ENCODE data around the gene DNAJB14.

The DNAJB14 gene

GRCh38 chr4:99950913-99951254 lies 4.5 kb upstream of the DNAJB14 start:
- H3K4me2 ChIP-seq (ENCODE audit: low read length) = peak overlapping the region; percentile 97
- no peak for TF ChIP-seq CTCF (IDR thresholded peaks at IDR 0.05)
- no peaks in the 10 kb centered on the region for H3K9me3 ChIP-seq (ENCODE audit: control insufficient read depth, low read length)
- H3K27me3 ChIP-seq (ENCODE audit: control insufficient read depth, insufficient read depth, low read length) = no peaks in the 10 kb centered on the region
- H3K4me3 ChIP-seq (ENCODE audit: low read depth, low read length) = peak overlapping the region; percentile 68
- peak overlapping the region; percentile 84 for H2AFZ ChIP-seq
- peak overlapping the region; percentile 46 for H3K27ac ChIP-seq
- H3K79me2 ChIP-seq = no peaks in the 10 kb centered on the region
- H3K4me1 ChIP-seq = no peaks in the 10 kb centered on the region
- no peak overlapping the region for H3K9ac ChIP-seq
- no peaks in the 10 kb centered on the region for H3K36me3 ChIP-seq (ENCODE audit: control insufficient read depth, insufficient read depth, low read length)

- Histone ChIP-seq H3K4me3 (ENCODE audit: low read depth, low read length) (peak within 1 kb of the TSS; percentile 74), H3K9ac (no peak within 1 kb of the TSS), H3K27ac (peak within 1 kb of the TSS; percentile 81), H3K4me2 (ENCODE audit: low read length) (peak within 1 kb of the TSS; percentile 97), H3K27me3 (ENCODE audit: control insufficient read depth, insufficient read depth, low read length) (no peaks in the 10 kb centered on the region), H3K36me3 (ENCODE audit: control insufficient read depth, insufficient read depth, low read length) (no peaks in the 10 kb centered on the region), H3K4me1 (peaks cover 5% of the 10 kb centered on the region), H3K9me3 (ENCODE audit: control insufficient read depth, low read length) (no peaks in the 10 kb centered on the region), H2AFZ (peak within 1 kb of the TSS; percentile 84), H3K79me2 (no peaks in the 10 kb centered on the region)
- no peak for TF ChIP-seq CTCF (IDR thresholded peaks at IDR 0.05)
These were observed 3.8 kb upstream of the DNAJB14 start, which contains the start of gene H2AZ1 for GRCh38 chr4:99949999-99950912. H2AZ1 (minus strand) TSS chr4:99950275; CDS start chr4:99950170, 105 bp downstream.

GRCh38 chr4:99949034-99949998 lies 2.9 kb upstream of the DNAJB14 start:
- TF ChIP-seq CTCF (IDR thresholded peaks at IDR 0.05) = peak; percentile 70

GRCh38 chr4:99947608-99948007 lies 1.2 kb upstream of the DNAJB14 start:
- peak overlapping the region; percentile 92 for H3K27ac ChIP-seq
- peaks cover 9% of the 10 kb centered on the region for H3K79me2 ChIP-seq
- no peaks in the 10 kb centered on the region for H3K9me3 ChIP-seq (ENCODE audit: control insufficient read depth, low read length)
- H3K36me3 ChIP-seq (ENCODE audit: control insufficient read depth, insufficient read depth, low read length) = no peaks in the 10 kb centered on the region
- H2AFZ ChIP-seq = no peak overlapping the region
- H3K4me2 ChIP-seq (ENCODE audit: low read length) = no peak overlapping the region
- H3K27me3 ChIP-seq (ENCODE audit: control insufficient read depth, insufficient read depth, low read length) = no peaks in the 10 kb centered on the region
- H3K4me3 ChIP-seq (ENCODE audit: low read depth, low read length) = no peak overlapping the region
- TF ChIP-seq CTCF (IDR thresholded peaks at IDR 0.05) = no peak
- peaks cover 7% of the 10 kb centered on the region for H3K4me1 ChIP-seq
- no peak overlapping the region for H3K9ac ChIP-seq

More at GRCh38 chr4:99949034-99949998, 2.9 kb upstream of the DNAJB14 start:
- Histone ChIP-seq H2AFZ (peak overlapping the region; percentile 79), H3K9ac (no peak overlapping the region), H3K36me3 (ENCODE audit: control insufficient read depth, insufficient read depth, low read length) (no peaks in the 10 kb centered on the region), H3K79me2 (peaks cover 5% of the 10 kb centered on the region), H3K9me3 (ENCODE audit: control insufficient read depth, low read length) (no peaks in the 10 kb centered on the region), H3K27ac (peak overlapping the region; percentile 81), H3K4me1 (peaks cover 7% of the 10 kb centered on the region), H3K4me3 (ENCODE audit: low read depth, low read length) (peak overlapping the region; percentile 74), H3K27me3 (ENCODE audit: control insufficient read depth, insufficient read depth, low read length) (no peaks in the 10 kb centered on the region), H3K4me2 (ENCODE audit: low read length) (peak overlapping the region; percentile 86)
